GM11168 (cell line): ENCODE measurements around the gene NYAP1.
"Not testable (repeated sequence)": the region's sequence is repeated elsewhere in the genome, so short reads cannot be mapped to it uniquely, and the experiment has no call there.

ENCODE experiments used
- in situ Hi-C: fragments of 300-500 bp; cut with MboI; formaldehyde crosslinking; loops from one replicate; pipeline ENCODE4 v1.12.0; 2022; ENCODE audit warnings: low sequenced_read_pairs; ENCODE audit not compliant: unreplicated experiment

Gene NYAP1

DNA sequence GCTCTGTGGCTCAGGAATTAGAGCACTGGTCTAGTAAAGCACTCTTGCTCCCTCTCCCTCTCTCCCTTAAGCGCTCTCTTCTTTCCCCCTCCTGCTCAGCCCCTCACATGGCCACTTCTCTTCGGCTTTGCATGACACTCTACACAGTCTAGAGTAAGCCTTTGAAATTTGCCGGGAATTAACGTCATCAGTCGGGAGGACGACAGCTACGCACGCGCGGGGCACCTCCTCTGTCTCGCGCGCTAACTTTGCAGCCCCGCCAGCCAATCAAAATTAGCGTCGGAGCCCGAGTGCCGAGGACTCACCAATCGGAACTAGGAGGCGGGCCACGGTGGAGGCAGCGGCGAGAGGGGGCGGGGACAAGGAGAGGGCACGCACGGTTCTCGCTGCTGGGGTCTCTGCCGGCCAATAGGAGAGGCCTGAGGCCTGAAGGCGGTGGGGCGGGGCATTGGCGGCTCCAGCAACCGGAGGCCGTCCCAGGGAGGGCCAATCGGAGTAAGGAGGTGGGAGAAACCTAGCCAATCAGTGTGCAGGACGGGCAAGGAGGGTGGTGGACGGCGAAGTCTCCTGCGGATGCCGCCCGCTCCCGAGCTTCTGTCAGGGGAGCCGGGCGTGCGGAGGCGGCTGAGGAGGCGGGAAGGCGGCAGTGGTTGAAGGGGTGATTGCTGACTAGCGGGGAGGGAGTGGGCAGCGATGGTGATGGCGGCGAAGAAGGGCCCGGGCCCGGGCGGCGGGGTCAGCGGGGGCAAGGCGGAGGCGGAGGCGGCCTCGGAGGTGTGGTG is 55.1 kb downstream of the NYAP1 start, which contains the start of gene AGFG2:
AGFG2 (plus strand) TSS at position 550 of the 782 bp plus-strand sequence; CDS start at position 694, 144 bp downstream.
- in situ Hi-C loops: no loop called here

DNA sequence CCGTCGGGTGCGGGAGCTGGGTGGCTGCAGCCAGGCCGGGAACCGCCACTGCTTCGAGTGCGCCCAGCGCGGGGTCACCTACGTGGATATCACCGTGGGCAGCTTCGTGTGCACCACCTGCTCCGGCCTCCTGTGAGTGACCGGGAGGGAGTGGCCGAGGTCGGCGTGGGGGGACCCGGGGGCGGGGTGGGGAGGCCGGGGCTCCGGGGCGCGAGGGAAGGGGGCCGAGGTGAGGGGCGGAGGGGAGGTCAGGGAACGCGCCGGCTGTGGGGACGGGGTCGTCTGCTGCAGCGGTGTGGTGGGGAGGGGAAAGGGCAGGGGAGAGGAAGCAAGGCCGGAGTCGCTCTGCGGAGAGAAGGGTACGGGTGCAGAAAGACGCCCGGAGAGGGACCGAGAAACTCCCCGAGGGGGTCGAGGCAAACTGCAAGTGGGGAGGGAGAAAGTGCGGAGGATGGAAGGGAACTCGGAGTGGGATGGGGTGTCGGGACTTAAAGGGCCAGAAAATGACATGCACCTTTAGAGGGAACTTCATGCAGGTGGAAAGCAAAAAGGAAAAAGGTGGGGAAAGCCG is 55.8 kb downstream of the NYAP1 start:
- in situ Hi-C loops: no loop called here

DNA sequence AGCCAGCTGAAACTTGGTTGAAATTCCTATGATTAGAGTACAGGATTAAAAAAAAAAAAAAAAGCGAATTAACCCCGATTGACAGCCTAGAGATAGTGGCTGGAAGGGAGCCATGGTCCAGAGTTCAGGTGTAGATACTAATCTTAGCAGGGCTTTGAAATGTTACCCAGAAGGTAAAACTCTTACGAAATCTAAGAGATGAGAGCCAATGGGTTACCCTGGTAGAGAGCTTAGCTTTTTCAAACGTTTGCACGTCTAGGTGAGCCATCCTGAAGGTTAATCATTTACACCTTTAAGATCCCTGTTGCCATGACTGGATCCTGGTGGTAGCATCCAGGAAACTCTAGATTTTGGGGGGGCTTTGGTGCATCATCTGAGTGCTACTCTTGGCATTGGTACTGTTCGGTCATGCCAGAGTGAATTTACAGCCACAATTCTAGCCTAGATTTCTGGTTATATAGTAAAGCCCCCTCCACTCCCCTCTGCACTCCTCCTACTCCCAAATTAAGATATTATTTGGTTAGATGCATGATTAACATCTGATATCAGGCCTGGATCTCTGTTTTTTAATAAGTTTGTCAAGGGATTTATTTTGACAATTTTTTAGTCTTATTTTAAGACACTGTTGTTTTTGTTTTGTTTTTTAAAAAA is 56.5 kb downstream of the NYAP1 start:
- in situ Hi-C loops: no loop called here

DNA sequence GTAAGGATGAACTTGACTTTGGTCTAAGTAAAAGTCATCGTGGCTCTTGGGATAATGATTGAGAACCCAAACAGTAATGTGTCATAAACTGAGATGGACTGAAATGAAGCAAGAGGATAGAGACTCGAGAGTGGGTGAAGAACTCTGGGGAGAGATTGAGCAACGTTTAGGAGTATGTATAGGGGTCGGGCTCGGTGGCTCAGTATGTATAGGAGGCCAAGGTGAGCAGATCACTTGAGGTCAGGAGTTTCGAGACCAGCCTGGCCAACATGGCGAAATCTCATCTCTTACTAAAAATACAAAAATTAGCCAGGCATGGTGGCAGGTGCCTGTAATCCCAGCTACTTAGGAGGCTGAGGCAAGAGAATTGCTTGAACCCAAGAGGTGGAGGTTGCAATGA is 57.6 kb downstream of the NYAP1 start:
- in situ Hi-C loops: not testable (repeated sequence)

DNA sequence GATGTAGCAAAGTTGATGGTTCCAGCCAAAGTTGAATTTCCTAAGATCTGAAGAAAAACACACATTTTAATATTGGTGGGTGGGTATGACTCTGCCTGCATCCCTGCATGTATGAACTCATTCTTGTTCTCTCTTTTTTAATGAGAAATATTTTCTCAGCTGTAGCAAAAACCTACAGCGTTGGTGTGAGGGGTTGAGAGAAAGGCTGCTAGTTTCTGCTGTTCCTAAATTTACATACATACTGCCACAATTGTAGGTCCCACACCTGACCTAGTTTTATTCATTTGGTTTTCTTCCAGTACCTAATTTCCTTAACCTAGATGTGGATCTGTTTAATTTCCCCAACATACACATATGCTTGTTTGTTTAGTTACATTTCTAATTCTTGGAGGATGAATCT is 59.9 kb downstream of the NYAP1 start:
- in situ Hi-C loops: no loop called here

DNA sequence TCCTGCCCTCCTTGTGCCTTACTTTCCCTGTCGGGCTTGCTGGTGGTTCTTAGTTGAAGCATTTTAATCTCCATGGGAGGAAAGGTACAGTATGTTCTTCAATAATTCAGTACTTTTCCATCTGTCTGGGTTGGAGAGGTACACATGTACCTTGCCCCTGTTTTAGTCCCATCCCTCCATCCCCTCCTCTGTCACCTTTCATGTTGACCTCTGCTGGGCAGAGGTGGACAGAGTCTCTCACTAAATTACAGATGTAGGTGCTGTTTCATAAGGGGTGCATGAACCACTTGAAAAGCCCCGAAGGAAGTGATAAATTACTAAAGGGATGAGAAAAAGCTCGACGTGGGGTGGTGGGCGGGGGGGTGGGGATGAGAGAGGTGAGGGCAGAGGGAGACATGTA is 60.7 kb downstream of the NYAP1 start:
- in situ Hi-C loops: no loop called here
